IPS DF 19.7 (cell line): ENCODE data around the gene CFDP1.

Experiments
- DNase-seq: peaks from one replicate; pipeline ENCODE4 v3.0.0-alpha.2; 2013; ENCODE audit warnings: low read depth, low spot score

The CFDP1 gene

DNA sequence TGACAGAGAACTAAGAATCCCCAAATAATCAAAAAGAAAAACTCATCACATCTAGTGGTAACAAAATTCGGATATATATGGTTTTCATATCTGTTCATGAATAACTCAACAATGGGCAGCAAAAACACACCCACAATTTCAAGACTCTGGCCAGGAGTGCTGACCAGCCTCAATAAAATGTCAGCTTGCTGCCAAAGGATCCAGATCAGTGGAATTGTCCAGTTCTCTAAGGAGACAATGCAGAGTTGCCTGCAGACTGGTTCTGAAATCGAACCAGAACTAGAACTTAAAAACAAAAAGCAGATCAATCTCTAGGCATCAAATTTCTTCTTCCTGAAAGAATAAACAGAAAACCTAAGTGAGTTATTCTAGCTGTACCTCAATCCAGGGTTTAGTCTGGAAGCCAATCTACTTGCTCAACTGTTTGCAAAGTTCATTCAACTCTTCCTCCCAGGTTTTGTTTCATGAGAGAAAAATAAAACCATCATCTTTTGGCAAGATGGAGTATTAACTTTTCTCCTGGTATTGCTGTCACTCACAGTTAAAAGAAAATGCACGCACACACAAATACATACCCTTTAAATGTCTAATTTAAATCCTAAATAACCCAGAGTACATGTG, 61.0 kb downstream of the CFDP1 start:
- DNase-seq: no peak

DNA sequence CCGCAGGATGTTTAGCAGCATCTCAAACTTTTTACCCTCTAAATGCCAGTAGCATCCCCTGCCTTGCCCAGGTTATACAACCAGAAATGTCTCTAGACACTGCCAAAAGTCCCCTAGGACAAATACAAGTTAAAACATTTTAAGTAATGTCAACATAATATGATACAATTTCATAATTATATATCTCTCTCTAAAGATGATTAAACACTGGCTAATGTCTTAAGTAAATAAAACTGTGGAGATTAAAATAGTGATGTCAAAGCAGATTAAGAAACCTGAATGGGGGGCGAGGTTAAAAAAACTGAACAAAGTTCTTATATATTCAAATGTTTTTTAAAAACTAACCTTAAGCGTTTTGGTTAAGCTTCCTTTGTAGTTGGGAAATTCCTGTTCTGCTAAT, 62.1 kb downstream of the CFDP1 start:
- DNase-seq: no peak

DNA sequence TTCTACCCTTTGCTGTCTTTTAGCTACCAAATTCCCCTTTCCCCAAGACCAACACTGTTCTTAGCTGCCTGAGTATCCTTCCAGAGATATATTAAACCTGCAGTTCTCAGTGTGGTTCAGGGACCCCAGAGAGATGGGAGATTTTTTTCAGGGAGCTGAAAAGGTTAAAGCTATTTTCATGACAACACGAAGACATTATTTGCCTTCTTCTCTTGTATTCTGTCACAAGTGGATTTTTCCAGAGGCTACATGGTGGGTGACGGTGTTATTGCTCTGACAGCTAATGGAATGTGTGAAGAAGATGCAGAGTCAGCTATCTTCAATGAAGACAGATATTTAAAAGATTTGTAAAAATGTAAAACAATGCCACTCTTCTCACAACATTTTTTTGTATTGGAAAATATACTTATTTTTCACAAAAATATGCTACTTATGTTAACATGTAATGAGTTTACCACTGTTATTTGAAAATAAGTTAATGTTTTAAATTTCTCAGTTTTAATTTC, 69.0 kb downstream of the CFDP1 start:
- DNase-seq: no peak

DNA sequence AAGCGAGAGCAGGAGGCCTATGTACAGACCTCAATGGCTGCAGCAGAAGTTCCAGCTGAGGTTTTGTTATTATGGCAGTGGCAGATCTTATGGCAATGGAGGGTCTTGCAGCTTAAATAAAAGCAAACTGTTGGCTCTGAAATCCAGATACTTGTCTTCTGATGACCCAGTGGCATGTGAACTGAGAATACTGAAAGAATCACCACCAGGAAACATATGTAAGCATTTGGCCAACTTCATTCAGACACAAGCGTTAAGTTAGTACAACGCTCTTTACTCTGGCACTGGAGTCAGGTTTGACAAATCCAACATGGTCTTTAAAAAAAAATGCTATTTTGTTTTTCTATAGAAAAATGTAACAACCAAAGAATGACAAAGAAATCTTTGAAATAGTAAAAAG, 70.5 kb downstream of the CFDP1 start:
- DNase-seq: no peak

DNA sequence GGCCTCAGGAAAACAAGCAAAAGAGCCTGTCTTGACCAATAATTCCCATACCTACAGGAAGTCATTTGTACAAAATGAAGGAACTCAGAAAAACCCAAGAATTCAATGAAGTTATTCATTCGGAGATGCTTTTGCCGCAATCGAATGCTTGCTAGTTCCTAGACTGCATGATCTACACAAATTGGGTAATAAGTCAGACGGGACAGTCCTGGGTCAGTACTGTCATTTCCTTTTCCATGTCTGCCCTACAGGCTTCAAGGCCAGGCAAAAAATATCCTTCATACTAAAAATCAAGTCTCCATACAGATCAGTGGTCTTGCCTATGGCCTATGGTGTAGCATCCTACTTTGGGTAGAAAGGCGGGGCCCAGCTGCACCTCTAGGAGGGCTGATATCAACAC, 71.4 kb downstream of the CFDP1 start:
- DNase-seq: no peak

DNA sequence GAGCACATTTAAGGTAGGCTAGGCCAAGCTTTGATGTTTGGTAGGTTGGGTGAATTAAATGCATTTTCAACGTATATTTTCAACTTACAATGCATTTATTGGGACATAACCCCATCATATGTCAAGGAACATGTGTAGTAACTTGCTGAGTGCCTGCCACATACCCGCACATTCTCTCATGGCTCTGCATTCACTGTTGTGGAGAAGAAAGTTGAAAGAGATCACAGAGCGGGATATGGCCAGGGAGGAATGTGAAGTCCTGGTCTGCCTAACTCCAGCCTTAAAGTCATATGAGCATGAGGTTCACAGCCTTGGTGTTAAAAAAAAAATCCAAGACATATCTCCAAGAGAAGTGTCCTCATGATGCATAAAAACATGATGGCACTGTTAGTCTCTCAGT, 79.1 kb downstream of the CFDP1 start:
- no peak for DNase-seq

DNA sequence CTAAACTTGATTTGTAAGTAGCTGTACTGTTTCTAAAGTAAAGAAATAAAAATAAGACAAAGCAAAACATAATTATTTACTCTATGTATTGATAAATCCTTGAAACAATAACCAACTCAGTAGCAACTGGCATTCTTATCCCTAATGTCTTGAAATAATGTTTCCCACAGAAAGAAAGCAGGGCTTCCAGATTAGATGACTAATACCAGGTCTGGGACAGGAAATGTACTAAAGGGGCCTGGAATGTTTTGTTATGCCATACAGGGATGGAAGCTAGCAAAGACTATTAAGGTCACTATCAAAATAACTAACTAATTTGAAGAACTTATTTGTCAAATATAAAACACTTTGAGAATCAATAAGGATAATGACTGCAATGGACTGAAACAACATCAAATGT, 82.1 kb downstream of the CFDP1 start:
- DNase-seq: no peak

DNA sequence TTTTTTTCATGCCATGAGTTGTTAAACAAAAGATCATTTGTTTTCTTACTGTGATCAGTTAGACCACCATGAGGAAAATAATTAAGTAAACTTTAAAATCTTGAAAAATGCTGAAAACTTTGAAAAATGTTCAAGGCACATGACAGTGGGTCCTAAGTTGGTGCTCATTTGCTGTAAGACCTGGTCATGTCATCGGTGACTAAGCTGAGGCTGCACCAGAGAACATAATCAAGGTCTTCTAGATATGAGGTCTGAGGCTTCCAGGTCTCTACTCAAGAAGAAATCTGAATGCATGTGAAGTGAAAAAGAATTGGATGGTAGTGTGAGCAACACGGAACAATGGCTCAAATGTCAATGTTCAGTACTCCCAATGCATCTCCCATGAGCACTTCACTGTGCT, 87.6 kb downstream of the CFDP1 start:
- no peak for DNase-seq

DNA sequence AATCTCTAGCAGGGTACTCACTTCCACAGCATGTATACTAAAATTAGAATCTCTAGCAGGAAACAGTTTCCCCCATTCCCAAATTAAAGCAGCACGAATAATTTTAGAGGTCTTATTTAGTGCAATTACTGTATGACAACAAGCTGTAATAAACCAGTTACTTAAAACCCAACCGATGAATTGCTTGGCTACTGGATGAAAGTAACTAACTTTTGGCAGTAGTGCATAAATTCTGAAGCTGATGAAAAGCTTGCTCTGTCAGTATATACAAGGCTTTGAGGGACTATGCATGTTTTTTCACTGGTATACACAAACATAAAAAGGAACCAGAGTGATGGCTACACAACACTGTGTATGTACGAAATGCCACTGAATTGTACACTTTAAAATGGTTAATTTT, 89.4 kb downstream of the CFDP1 start:
- DNase-seq: no peak

DNA sequence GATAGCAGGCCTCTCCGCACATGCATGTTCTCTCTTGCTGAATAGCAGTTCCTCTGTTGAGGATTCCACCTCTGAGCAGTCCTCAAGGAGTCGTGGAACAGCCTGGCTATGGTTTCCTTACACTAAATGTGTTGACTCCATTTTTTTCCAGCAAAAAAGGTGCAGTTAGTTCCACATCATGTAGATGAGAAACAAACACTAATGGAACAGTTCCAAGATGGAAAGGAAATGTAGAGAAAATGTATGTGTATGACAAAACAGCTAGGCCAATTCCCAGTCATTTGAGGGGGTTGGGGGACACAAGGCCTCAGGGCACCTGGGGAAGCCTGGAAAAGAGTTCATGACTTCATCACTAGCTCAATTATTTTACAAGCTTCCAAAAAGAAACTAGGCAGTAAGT, 90.0 kb downstream of the CFDP1 start:
- DNase-seq: no peak

DNA sequence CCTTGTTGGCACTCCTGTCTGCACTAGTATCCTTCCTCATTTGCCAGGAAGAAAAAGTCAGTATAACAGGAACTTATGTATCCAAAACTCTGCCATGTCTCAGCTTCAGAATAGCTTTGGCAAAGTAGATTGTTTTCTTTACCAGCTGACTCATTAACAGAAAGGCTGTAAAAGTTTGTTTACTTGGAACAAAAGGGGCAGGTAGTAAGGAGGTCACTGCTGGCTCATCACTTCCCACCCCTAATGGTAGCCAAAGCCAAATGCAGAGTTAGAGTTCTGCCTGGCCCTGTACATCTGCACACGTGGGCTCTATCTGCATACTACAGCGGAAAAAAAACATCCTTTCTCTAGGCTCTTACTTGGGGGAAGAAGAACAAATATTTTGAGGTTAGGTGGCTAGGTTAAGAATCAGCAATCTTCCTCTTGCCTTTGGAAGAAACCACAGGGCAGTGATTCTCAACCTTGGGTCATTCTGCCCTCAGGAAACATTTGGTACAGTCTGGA, 90.9 kb downstream of the CFDP1 start:
- DNase-seq: no peak

DNA sequence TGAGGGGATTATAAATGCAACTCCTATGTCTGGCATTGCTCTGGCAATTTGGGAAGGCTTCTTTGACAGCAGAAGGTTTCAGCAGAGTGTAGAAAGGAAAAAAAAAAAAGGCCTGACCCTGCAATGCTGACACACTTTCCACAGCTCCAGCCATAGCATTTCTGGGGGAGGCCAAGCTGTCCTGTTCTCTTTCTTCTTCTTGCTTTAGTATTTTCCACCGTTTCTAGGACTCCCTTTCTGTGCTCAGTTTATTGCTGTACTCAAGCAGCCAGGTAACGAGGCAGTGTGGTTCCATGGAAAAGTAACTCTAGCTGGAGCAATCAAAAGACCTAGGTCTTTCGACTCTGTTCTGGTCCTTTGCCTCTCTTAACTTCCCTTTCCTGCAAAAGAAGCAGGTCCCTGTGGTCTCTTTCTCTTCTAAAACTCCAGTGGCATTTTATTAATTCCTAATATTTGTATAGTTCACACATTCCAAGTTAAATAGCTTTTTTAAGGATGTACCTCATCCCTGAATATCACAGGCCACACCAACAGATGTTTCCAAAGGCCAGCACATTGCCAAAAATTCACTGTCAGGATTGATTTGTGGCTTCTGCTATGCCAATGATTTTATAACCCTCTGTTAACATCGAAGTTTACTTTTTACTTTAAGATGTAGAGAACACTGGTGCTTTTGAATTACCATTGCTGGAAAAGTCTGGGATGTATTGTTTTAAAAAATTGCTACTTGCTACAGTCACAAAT, 91.6 kb downstream of the CFDP1 start:
- DNase-seq: no peak

DNA sequence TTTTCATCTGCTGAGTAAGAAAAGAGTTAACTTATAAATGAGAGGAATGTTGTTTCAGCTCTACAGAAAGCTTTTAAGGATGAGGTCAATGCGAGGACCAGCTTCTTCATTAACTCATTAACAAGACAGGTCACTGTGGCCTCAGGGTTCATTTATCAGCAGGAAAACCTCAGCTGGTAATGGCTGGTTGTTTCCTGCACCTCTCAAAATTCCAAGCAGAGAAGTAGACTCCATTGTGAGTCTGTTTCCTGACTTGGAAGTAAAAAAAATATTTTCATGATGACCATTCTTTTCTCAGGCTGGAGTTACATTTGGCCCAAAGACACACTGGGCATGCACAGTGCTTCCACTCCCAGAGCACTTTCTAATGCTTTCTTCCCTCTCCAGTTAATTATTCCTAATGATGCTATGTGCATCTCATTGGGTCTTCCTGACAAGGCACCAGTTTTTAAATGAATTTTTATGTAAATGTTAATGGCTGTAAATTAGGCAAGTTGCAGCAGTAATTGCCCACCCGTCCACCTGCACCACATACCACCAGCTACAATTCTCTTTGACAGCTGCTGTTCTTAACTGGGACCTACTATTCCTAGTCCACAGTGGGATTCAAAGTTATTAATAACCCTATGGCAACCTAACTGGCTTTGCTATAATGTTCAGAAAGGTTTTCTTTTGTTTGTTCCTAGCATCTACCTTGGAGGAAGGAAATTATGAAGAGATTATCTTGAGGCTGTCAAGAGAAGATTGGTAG, 92.4 kb downstream of the CFDP1 start:
- no peak for DNase-seq

DNA sequence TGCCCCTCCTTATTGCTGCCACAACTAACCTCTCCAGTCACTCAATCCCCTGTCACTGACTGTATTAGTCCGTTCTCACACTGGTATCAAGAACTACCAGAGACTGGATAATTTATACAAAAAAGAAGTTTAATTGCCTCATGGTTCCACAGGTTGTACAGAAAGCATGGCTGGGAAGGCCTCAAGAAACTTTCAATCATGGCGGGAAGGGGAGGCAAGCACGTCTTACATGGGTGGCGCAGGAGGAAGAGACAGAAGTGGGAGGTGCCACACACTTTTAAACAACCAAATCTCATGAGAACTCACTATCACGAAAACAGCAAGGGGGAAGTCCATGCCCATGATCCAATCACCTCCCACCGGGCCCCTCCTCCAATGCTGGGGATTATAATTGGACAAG, 95.9 kb downstream of the CFDP1 start:
- no peak for DNase-seq

DNA sequence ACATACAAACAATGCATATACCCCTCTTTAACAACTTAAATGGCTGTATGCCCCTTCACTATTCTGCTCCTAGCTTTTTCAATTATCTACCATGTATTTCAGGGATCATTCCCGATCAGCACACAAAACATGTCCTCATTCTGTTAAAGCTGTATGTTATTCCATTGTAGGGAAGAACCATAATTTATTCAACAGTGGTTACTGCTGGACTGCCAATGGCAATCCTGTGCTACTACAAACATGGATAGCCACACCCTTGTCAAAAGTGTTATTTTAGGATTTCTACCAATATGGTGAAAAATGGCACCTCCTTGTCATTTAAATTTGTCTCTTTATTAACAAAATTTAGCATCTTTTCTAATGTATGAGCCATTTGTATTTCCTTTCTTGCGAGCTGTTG, 96.8 kb downstream of the CFDP1 start:
- DNase-seq: no peak

DNA sequence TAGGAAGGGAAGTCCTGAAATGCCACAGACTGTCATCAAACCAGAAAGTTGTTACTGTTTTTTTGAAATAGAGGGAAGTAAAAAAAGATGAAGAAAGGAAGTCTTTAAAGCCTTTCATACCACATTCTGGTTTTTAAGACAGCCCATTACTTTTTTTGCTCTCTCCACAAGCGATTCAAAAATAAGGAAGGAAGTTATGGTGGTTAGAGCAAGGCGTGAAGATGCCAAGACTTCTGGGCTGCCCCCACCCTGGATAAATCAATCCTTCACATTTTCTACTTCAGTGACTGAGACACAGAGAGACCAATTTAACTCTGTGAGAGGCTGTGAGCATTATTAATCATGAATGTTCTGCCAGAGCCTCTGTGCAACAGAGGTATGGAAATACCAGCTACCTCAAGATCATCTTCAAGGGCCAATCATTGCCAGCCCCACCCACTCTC, 99.6 kb downstream of the CFDP1 start:
- no peak for DNase-seq

DNA sequence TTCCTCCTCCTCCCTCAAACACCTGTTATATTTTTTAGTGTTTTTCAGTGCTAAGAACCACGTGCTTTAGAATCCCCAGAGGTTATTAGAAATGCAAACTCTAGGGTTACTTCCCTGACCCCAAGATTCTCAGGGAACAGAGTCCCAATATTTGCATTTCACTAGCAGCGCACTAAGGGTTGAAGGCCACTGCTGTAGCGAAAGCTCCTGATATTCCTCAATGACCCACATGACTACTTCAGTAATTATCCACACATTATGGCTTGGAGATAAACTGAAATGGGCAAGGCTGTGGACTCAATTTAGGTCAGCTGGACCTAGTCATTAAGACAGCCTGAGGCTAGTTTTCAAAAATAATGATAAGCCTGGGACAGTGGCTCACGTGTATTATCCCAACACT, 103.4 kb downstream of the CFDP1 start:
- no peak for DNase-seq

DNA sequence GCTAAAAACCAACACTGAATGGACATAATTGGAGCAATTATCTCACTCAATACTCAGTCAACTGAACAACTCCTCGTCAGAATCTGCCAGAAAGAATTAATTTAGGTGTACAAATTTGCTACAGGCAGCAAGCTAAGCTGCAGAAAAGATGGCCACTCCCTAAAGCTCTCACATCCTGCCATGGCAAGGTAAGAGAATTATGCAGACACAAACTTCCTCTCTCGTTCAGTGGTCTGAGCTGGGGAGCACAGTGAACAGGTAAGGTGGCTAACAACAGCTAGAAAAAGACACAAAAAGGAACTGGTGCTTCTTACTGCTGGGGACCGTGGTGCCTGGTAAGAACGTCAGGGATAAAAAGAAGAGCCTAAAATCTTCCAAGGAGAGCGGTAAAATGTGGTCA, 107.0 kb downstream of the CFDP1 start:
- DNase-seq: no peak

DNA sequence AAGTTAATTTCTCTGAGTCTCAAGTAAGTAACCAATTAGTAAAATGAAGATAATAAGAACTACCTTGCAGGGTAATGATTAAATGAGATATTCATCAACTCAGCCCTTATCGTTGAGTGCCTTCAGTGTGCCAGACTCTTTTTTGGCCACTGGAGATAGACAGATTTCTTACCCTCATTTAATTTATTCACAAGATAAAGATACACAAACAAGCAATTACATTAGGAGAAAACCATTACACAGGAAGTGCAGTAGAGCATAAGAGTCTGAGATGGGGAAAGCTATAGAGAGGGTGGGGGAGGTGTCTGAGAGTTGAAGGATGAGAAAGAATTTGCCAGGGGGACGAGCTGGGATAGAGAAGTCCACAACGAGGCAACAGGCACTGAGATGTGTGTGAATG, 109.4 kb downstream of the CFDP1 start:
- DNase-seq: no peak

DNA sequence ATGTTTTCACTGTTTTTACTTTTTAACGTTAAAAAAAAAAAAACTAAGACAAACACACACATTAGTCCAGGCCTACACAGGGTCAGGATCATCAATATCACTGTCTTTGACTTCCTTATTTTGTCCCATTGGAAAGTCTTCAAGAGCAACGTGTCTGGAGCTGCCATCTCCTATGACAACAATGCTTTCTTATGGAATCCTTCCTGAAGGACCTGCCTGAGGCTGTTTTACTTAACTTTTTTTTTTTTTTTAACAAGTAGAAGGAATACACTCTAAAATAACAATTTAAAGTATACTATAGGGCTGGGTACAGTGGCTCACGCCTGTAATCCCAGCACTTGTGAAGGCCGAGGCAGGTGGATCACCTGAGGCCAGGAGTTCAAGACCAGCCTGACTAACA, 110.1 kb downstream of the CFDP1 start:
- DNase-seq: no peak

DNA sequence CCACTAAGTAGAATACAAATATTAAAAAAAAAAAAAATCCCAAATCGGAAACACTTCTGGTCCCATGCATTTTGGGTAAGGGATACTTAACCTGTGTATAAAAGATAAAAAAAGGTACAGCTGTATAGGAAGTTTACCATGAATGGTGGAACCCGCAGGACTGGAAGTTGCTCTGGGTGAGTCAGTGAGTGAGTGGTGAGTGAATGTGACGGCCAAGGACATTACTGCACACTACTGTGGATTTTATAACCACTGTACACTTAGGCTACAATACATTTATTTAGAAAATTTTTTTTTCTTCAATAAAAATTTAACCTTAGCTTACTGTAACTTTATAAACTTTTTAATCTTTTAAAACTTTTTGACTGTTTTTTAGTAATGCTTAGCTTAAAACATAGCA, 110.6 kb downstream of the CFDP1 start:
- no peak for DNase-seq

DNA sequence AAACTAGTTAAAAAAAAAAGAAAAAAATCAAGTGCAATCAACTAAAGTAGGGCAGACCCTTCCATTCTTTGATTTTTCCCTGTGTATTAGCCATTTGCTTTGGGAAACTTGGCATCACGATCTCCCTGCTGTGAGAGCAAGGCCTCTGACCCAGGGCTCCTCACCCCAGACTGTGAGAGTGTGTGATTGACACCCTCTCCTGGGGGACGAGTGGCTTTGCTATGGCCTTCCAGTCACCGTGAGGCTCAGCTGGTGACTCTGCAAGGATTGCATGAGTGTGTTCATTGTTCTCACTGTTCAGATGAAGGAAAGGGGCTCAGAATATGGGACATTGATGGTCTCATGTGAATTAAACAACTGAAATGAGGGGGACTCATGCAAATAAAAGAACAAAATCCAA, 112.9 kb downstream of the CFDP1 start:
- no peak for DNase-seq
